H9 (cell line): ENCODE data around the gene DYRK1A. TPM values are rescaled to one million over a fixed set of nuclear protein-coding genes. Genes with fewer than 3 reads are reported as not detected.

Experiments used
- DNase-seq: peaks from one replicate; pipeline ENCODE4 v3.0.0-alpha.2; 2017
- H2AFZ ChIP-seq: one replicate; pipeline ENCODE4 v1.6.1; 2013; ENCODE audit warnings: mild to moderate bottlenecking, low read length, control low read depth, moderate library complexity
- H2AK5ac ChIP-seq: 2 replicates; pipeline ENCODE4 v1.6.1; 2013; ENCODE audit warnings: low read length, control low read depth, mixed read lengths; ENCODE audit not compliant: insufficient read length
- H2BK120ac ChIP-seq: one replicate; pipeline ENCODE4 v1.6.1; 2013; ENCODE audit warnings: low read depth, mild to moderate bottlenecking, low read length, control low read depth, inconsistent platforms; ENCODE audit not compliant: poor library complexity, severe bottlenecking
- H2BK12ac ChIP-seq: 2 replicates; pipeline ENCODE4 v1.6.1; 2013; ENCODE audit warnings: low read length, control low read depth, mixed read lengths, low read depth; ENCODE audit not compliant: insufficient read length
- H2BK15ac ChIP-seq: 2 replicates; pipeline ENCODE4 v1.6.1; 2013; ENCODE audit warnings: low read depth, low read length, control low read depth
- H2BK20ac ChIP-seq: one replicate; pipeline ENCODE4 v1.6.1; 2013; ENCODE audit warnings: low read depth, mild to moderate bottlenecking, low read length, control low read depth, inconsistent platforms; ENCODE audit not compliant: poor library complexity, severe bottlenecking
- H2BK5ac ChIP-seq: 2 replicates; pipeline ENCODE4 v1.6.1; 2013; ENCODE audit warnings: low read length, control low read depth, mixed read lengths; ENCODE audit not compliant: insufficient read length
- H3K14ac ChIP-seq: 2 replicates; pipeline ENCODE4 v1.6.1; 2013; ENCODE audit warnings: low read length, control low read depth; ENCODE audit not compliant: insufficient read depth
- H3K18ac ChIP-seq: 2 replicates; pipeline ENCODE4 v1.6.1; 2013; ENCODE audit warnings: low read depth, mild to moderate bottlenecking, mixed read lengths, low read length, control low read depth; ENCODE audit not compliant: insufficient read length
- H3K23ac ChIP-seq: 2 replicates; pipeline ENCODE4 v1.6.1; 2013; ENCODE audit warnings: low read length, control low read depth, mixed read lengths, low read depth; ENCODE audit not compliant: insufficient read length
- H3K23me2 ChIP-seq: 2 replicates; pipeline ENCODE4 v1.6.1; 2013; ENCODE audit warnings: low read depth, mild to moderate bottlenecking, mixed read lengths, low read length, control low read depth; ENCODE audit not compliant: insufficient read length, poor library complexity, severe bottlenecking
- H3K27ac ChIP-seq: 2 replicates; pipeline ENCODE4 v1.5.1; 2013; ENCODE audit warnings: low read length, control low read depth, mixed read lengths, low read depth; ENCODE audit not compliant: insufficient read length
- H3K27me3 ChIP-seq: 2 replicates; pipeline ENCODE4 v1.6.1; 2013; ENCODE audit warnings: low read length, control low read depth, inconsistent platforms; ENCODE audit not compliant: insufficient read depth
- H3K4ac ChIP-seq: 2 replicates; pipeline ENCODE4 v1.6.1; 2013; ENCODE audit warnings: low read depth, mild to moderate bottlenecking, control low read depth, inconsistent platforms, low read length, moderate library complexity
- H3K4me1 ChIP-seq: 2 replicates; pipeline ENCODE4 v1.6.1; 2013; ENCODE audit warnings: low read length, control low read depth, inconsistent platforms; ENCODE audit not compliant: insufficient read depth
- H3K4me2 ChIP-seq: 2 replicates; pipeline ENCODE4 v1.6.1; 2013; ENCODE audit warnings: low read length, control low read depth, mixed read lengths; ENCODE audit not compliant: insufficient read length, insufficient read depth
- H3K56ac ChIP-seq: 2 replicates; pipeline ENCODE4 v1.6.1; 2013; ENCODE audit warnings: low read depth, mild to moderate bottlenecking, mixed read lengths, low read length, control low read depth; ENCODE audit not compliant: insufficient read length
- H3K79me1 ChIP-seq: 2 replicates; pipeline ENCODE4 v1.6.1; 2013; ENCODE audit warnings: low read depth, mild to moderate bottlenecking, moderate library complexity, low read length, control low read depth, inconsistent platforms; ENCODE audit not compliant: insufficient read depth, poor library complexity, severe bottlenecking
- H3K79me2 ChIP-seq: 2 replicates; pipeline ENCODE4 v1.6.1; 2013; ENCODE audit warnings: low read length, control low read depth, inconsistent platforms; ENCODE audit not compliant: insufficient read depth
- H3K9ac ChIP-seq: 2 replicates; pipeline ENCODE4 v1.6.1; 2013; ENCODE audit warnings: low read length, control low read depth, mixed read lengths; ENCODE audit not compliant: insufficient read length; ENCODE audit errors: extremely low read depth
- H3K9me3 ChIP-seq: one replicate; pipeline ENCODE4 v1.6.1; 2013; ENCODE audit warnings: low read depth, low read length, inconsistent platforms; ENCODE audit not compliant: control insufficient read depth
- H3T11ph ChIP-seq: one replicate; pipeline ENCODE4 v1.6.1; 2013; ENCODE audit warnings: mild to moderate bottlenecking, low read length, control low read depth, inconsistent platforms
- H4K20me1 ChIP-seq: one replicate; pipeline ENCODE4 v1.6.1; 2013; ENCODE audit not compliant: control insufficient read depth, insufficient read length, insufficient read depth
- H4K5ac ChIP-seq: 2 replicates; pipeline ENCODE4 v1.6.1; 2013; ENCODE audit warnings: low read depth, mild to moderate bottlenecking, mixed read lengths, low read length, control low read depth; ENCODE audit not compliant: insufficient read length
- H4K8ac ChIP-seq: replicated peaks from 2 replicates; pipeline ENCODE4 v1.6.1; 2013; ENCODE audit warnings: low read length, control low read depth, mixed read lengths, low read depth; ENCODE audit not compliant: insufficient read length
- H4K91ac ChIP-seq: 2 replicates; pipeline ENCODE4 v1.6.1; 2013; ENCODE audit warnings: low read depth, mild to moderate bottlenecking, moderate library complexity, mixed read lengths, low read length, control low read depth; ENCODE audit not compliant: insufficient read length
- H3K27ac Mint-ChIP-seq, 3 experiments: 2 replicates in 2 of 3; 3 replicates in 1 of 3; pipeline ENCODE4 v1.8.0; 2020 to 2021; ENCODE audit warnings: mixed read lengths in 3 of 3, mild to moderate bottlenecking in 1 of 3, moderate library complexity in 1 of 3
- H3K27me3 Mint-ChIP-seq: 2 replicates; pipeline ENCODE4 v1.8.0; 2021; ENCODE audit warnings: low read depth, mild to moderate bottlenecking, moderate library complexity, mixed read lengths
- H3K36me3 Mint-ChIP-seq, 3 experiments: 2 replicates in 2 of 3; 3 replicates in 1 of 3; pipeline ENCODE4 v1.8.0; 2020 to 2021; ENCODE audit warnings: low read depth in 3 of 3, mixed read lengths in 3 of 3; ENCODE audit not compliant: insufficient read depth in 1 of 3
- H3K4me1 Mint-ChIP-seq, 2 experiments: 2 replicates each; pipeline ENCODE4 v1.8.0; 2020; ENCODE audit warnings: mixed read lengths in 2 of 2
- H3K4me3 Mint-ChIP-seq, 2 experiments: 2 replicates in 1 of 2; 3 replicates in 1 of 2; pipeline ENCODE4 v1.8.0; 2020 to 2021; ENCODE audit warnings: mild to moderate bottlenecking in 2 of 2, mixed read lengths in 2 of 2, moderate library complexity in 1 of 2
- H3K9me3 Mint-ChIP-seq, 2 experiments: 2 replicates in 1 of 2; 3 replicates in 1 of 2; pipeline ENCODE4 v1.8.0; 2020; ENCODE audit warnings: mild to moderate bottlenecking in 2 of 2, mixed read lengths in 2 of 2, moderate library complexity in 1 of 2
- WGBS: extraction: QIAGEN DNeasy Blood & Tissue Kit; methylation state at CpG from one replicate; pipeline ENCODE4 v1.1.7; 2013; ENCODE audit warnings: missing lambda C conversion rate, low lambda C conversion rate, mixed read lengths; ENCODE audit not compliant: insufficient read length; ENCODE audit errors: extremely low coverage; 5-methylcytosine and 5-hydroxymethylcytosine counted together
- total RNA-seq: library from RNA; stranded (reverse); gene quantifications from 2 replicates; pipeline ENCODE4 v1.2.1, GENCODE V29; 2021
- TF ChIP-seq, protein P1 (sequence below): fragments of 200-600 bp; sonication (generic); conservative IDR thresholded peaks from 3 replicates; pipeline ENCODE4 v1.8.0; 2021; ENCODE audit warnings: antibody characterized with exemption, mild to moderate bottlenecking

Gene DYRK1A
- total RNA-seq, 1 experiment from 2014 or later = 73.6 TPM

DNA sequence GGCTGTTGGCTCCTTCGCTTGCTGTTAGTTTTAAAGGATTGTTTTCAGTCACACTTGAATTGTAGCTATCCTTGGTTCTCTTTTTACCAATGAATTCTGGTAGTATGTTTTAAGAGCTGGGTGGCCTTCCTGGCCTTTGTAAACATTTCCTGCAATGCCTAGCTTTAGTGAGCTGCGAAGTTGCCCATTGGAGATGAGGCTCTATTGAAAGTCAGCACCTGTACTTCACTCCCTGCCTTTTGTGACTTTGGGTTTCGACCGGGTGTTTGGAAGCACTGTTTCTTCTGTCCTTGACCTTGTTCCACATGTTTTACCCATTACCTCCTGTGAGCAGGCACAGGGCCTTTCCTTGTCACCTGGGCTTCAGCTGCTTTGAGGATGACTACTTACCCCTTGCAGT lies 64.7 kb downstream of the DYRK1A start:
- Histone ChIP-seq H4K20me1 (no peaks in the 10 kb centered on the region), H3K4me2 (no peak overlapping the region), H2AFZ (no peak overlapping the region), H3K79me1 (peaks cover 3% of the 10 kb centered on the region), H3K56ac (no peak overlapping the region), H3K9me3 (no peaks in the 10 kb centered on the region), H3K4me1 (peaks cover 7% of the 10 kb centered on the region; the same call in 1 of the 2 replicates), H2BK20ac (no peak overlapping the region), H3K9ac (no peak overlapping the region), H4K91ac (no peak overlapping the region), H2BK12ac (no peak overlapping the region), H3K27me3 (no peaks in the 10 kb centered on the region), H3T11ph (no peak overlapping the region), H3K18ac (no peak overlapping the region), H3K14ac (no peak overlapping the region), H3K23ac (no peak overlapping the region), H3K79me2 (peaks cover 20% of the 10 kb centered on the region; the same call in 1 of the 2 replicates), H3K23me2 (no peaks in the 10 kb centered on the region), H2AK5ac (no peak overlapping the region), H2BK15ac (no peak overlapping the region), H4K8ac (no peak overlapping the region), H3K4ac (no peak overlapping the region), H2BK120ac (no peak overlapping the region), H2BK5ac (no peak overlapping the region), H4K5ac (no peak overlapping the region), H3K27ac (peak overlapping the region; percentile 35)
- H3K4me1 Mint-ChIP-seq = peaks cover 37 to 47% of the 10 kb centered on the region in 2 experiments
- no peak overlapping the region for H3K4me3 Mint-ChIP-seq
- H3K27ac Mint-ChIP-seq = peak overlapping the region; percentile 50 to 85 (median 65)
- WGBS = no CpG with 5 or more reads among the region's 4 CpGs
- H3K27me3 Mint-ChIP-seq = no peaks in the 10 kb centered on the region
- H3K9me3 Mint-ChIP-seq = peaks cover 0 to 2% of the 10 kb centered on the region in 2 experiments; a peak in 1 of 5 replicates
- DNase-seq = no peak
- TF ChIP-seq, protein P1, sequence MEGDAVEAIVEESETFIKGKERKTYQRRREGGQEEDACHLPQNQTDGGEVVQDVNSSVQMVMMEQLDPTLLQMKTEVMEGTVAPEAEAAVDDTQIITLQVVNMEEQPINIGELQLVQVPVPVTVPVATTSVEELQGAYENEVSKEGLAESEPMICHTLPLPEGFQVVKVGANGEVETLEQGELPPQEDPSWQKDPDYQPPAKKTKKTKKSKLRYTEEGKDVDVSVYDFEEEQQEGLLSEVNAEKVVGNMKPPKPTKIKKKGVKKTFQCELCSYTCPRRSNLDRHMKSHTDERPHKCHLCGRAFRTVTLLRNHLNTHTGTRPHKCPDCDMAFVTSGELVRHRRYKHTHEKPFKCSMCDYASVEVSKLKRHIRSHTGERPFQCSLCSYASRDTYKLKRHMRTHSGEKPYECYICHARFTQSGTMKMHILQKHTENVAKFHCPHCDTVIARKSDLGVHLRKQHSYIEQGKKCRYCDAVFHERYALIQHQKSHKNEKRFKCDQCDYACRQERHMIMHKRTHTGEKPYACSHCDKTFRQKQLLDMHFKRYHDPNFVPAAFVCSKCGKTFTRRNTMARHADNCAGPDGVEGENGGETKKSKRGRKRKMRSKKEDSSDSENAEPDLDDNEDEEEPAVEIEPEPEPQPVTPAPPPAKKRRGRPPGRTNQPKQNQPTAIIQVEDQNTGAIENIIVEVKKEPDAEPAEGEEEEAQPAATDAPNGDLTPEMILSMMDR = no peak
- peaks cover 2 to 15% (median 11%) of the 10 kb centered on the region in 3 experiments for H3K36me3 Mint-ChIP-seq
